K562 (cell line): ENCODE results near the gene AP3S2. TPM values are rescaled to one million over a fixed set of nuclear protein-coding genes. Genes with fewer than 3 reads are reported as not detected.

ENCODE experiments used
- ATAC-seq: fragments of 200-7000 bp; cut with Tn5 transposase; 3 replicates; pipeline ENCODE4 v1.9.1; 2020; ENCODE audit warnings: moderate library complexity
- BruUV-seq: library from RNA; stranded (reverse); fragments of 400-500 nt; replicated peaks from 2 replicates; lab custom pipeline; 2021; lab: Mats Ljungman, UMichigan
- CTCF ChIA-PET: fragments of 300-600 bp; formaldehyde crosslinking; extraction: SDS; loops from one replicate; lab custom pipeline; 2021; ENCODE audit warnings: low intra/inter-chr PET ratio; lab: Yijun Ruan, JAX
- POLR2A ChIA-PET: fragments of 300-600, 350-650 bp; sonication (Branson Sonifier 250); formaldehyde crosslinking; extraction: SDS; loops from one replicate; lab custom pipeline; 2021; ENCODE audit warnings: antibody characterized with exemption, inconsistent platforms; lab: Yijun Ruan, JAX
- DNase-seq, 4 experiments: peaks; one replicate each; pipeline versions ENCODE4 v3.0.0 to v3.0.0-alpha.2; 2011 to 2018; ENCODE audit warnings: low spot score in 3 of 4, mixed read lengths in 3 of 4; ENCODE audit errors: extremely low read depth in 1 of 4
- FAIRE-seq: peaks from 2 replicates; lab custom pipeline; 2011; peaks lifted over from hg19 to GRCh38; lab: Jason Lieb, UNC
- H2AFZ ChIP-seq: 2 replicates; pipeline ENCODE4 v1.6.0; 2011; ENCODE audit warnings: low read depth, low read length, control low read depth, inconsistent platforms
- H3K27ac ChIP-seq: fragments of 200-600 bp; 3 replicates; pipeline ENCODE4 v1.8.0; 2011; ENCODE audit warnings: low read depth, mild to moderate bottlenecking, control low read depth, inconsistent platforms, low read length, moderate library complexity, mixed read lengths; ENCODE audit errors: extremely low read depth
- H3K27me3 ChIP-seq, 2 experiments: fragments of 300-600 bp in 1 of 2; 2 replicates in 1 of 2; 3 replicates in 1 of 2; pipeline versions ENCODE4 v1.6.0 to v1.8.0; 2011; ENCODE audit warnings: inconsistent platforms in 2 of 2, low read length in 2 of 2, mild to moderate bottlenecking in 1 of 2, mixed read lengths in 1 of 2, moderate library complexity in 1 of 2; ENCODE audit not compliant: control insufficient read depth in 2 of 2, insufficient read depth in 2 of 2
- H3K36me3 ChIP-seq: fragments of 300-600 bp; 3 replicates; pipeline ENCODE4 v1.8.0; 2011; ENCODE audit warnings: mild to moderate bottlenecking, low read length, inconsistent platforms; ENCODE audit not compliant: control insufficient read depth, insufficient read depth
- H3K4me1 ChIP-seq, 2 experiments: fragments of 200-600 bp in 1 of 2; replicated peaks in 1 of 2; 2 replicates in 1 of 2; 3 replicates in 1 of 2; pipeline versions ENCODE4 v1.5.1 to v1.8.0; 2011; ENCODE audit warnings: inconsistent platforms in 2 of 2, low read length in 2 of 2, mild to moderate bottlenecking in 1 of 2, mixed read lengths in 1 of 2, moderate library complexity in 1 of 2; ENCODE audit not compliant: control insufficient read depth in 2 of 2, insufficient read depth in 2 of 2
- H3K4me2 ChIP-seq: 2 replicates; pipeline ENCODE4 v1.6.1; 2011; ENCODE audit warnings: low read length, control low read depth, inconsistent platforms, mixed read lengths; ENCODE audit not compliant: insufficient read depth
- H3K4me3 ChIP-seq: fragments of 200-600 bp; sonication (generic), shearing (Covaris generic); 2 replicates; pipeline ENCODE4 v1.5.1; 2016; ENCODE audit warnings: control low read depth, inconsistent platforms
- H3K79me2 ChIP-seq: fragments of 200-600 bp; 3 replicates; pipeline ENCODE4 v1.8.0; 2011; ENCODE audit warnings: low read length, inconsistent platforms; ENCODE audit not compliant: control insufficient read depth, insufficient read depth
- H3K9ac ChIP-seq, 2 experiments: 2 replicates each; pipeline versions ENCODE4 v1.6.0 to v1.6.1; 2011; ENCODE audit warnings: low read depth in 2 of 2, low read length in 2 of 2, control low read depth in 1 of 2, inconsistent platforms in 1 of 2, mild to moderate bottlenecking in 1 of 2, mixed read lengths in 1 of 2; ENCODE audit not compliant: insufficient read depth in 1 of 2
- H3K9me1 ChIP-seq: one replicate; pipeline ENCODE4 v1.6.0; 2011; ENCODE audit warnings: inconsistent platforms, mild to moderate bottlenecking, low read length, moderate library complexity; ENCODE audit not compliant: control insufficient read depth, insufficient read depth
- H3K9me3 ChIP-seq: replicated peaks from 2 replicates; pipeline ENCODE4 v1.5.1; 2011; ENCODE audit warnings: low read depth, low read length, inconsistent platforms; ENCODE audit not compliant: control insufficient read depth, insufficient read depth
- H4K20me1 ChIP-seq: replicated peaks from 2 replicates; pipeline ENCODE4 v1.6.1; 2011; ENCODE audit warnings: low read length, inconsistent platforms, mixed read lengths; ENCODE audit not compliant: control insufficient read depth, insufficient read depth
- CEBPG ChIP-seq, 3 experiments: fragments of 200-800 bp in 1 of 3; sonication (Bioruptor generic) in 1 of 3; sonication (generic) in 1 of 3; formaldehyde crosslinking in 1 of 3; IDR thresholded peaks in 2 of 3; conservative IDR thresholded peaks in 1 of 3; 2 replicates each; pipeline versions ENCODE4 v1.6.1 to v1.8.0; 2016 to 2022; ENCODE audit warnings: missing compliant biosample characterization in 2 of 3, missing genetic modification characterization in 2 of 3, mild to moderate bottlenecking in 1 of 3, missing genetic modification reagents in 1 of 3
- HMG20B ChIP-seq: fragments of 250-450 bp; sonication (Bioruptor Pico); IDR thresholded peaks from 2 replicates; pipeline ENCODE4 v1.5.0; 2021; ENCODE audit warnings: mild to moderate bottlenecking
- SAFB ChIP-seq: fragments of 200-400 bp; formaldehyde crosslinking; IDR thresholded peaks from 2 replicates; pipeline ENCODE4 v1.6.1; 2017; ENCODE audit warnings: low read depth, low read length, borderline replicate concordance
- ZNF3 ChIP-seq: fragments of 250-450 bp; sonication (Bioruptor Pico); IDR thresholded peaks from 2 replicates; pipeline ENCODE4 v1.5.0; 2021; ENCODE audit warnings: mild to moderate bottlenecking, moderate library complexity
- WGBS: fragments of 100-300 bp; shearing (Covaris generic); methylation state at CpG from one replicate; pipeline ENCODE4 v1.1.6; 2016; ENCODE audit warnings: low coverage, mixed read lengths; ENCODE audit not compliant: insufficient coverage; ENCODE audit errors: missing lambda C conversion rate; 5-methylcytosine and 5-hydroxymethylcytosine counted together
- in situ Hi-C: fragments of 300-500 bp; cut with MboI; formaldehyde crosslinking; loops from 4 replicates; pipeline ENCODE4 v1.15.0; 2018; ENCODE audit warnings: inconsistent platforms, mixed read lengths
- intact Hi-C: fragments of 100-400 bp; cut with micrococcal nuclease; formaldehyde crosslinking; loops from 2 replicates; pipeline ENCODE4 v1.14.2; 2022
- polyA plus RNA-seq, 8 experiments: library from polyadenylated mRNA; depleted of rRNA in 4 of 8; stranded (reverse) in 5 of 8; unstranded in 3 of 8; fragments of >200 nt; fragmentation: Nextera tagmentation in 2 of 8; fragmentation: Illumina TruSeq in 1 of 8; extraction: Ambion mirVana in 2 of 8; extraction: Trizol in 1 of 8; gene quantifications; 2 replicates each; pipeline versions ENCODE4 v1.2.1 to v1.2.3, GENCODE V29; 2011 to 2014; ENCODE audit warnings: inconsistent platforms in 1 of 8, missing spikeins in 1 of 8
- total RNA-seq, 7 experiments: library from RNA; depleted of rRNA in 6 of 7; stranded (reverse); fragments of >200 nt in 6 of 7; fragmentation: Illumina TruSeq in 2 of 7; extraction: Trizol in 2 of 7; gene quantifications; 2 replicates each; pipeline versions ENCODE4 v1.2.1 to v1.2.3, GENCODE V29; 2011 to 2021; ENCODE audit warnings: low replicate concordance in 1 of 7
- TF ChIP-seq, protein P1 (sequence below): fragments of 450-650 bp; conservative IDR thresholded peaks from 2 replicates; pipeline ENCODE4 v1.6.1; 2016; ENCODE audit warnings: missing genetic modification characterization, low read depth, mild to moderate bottlenecking, control low read depth, missing compliant biosample characterization
- TF ChIP-seq, protein P2 (sequence below): sonication (generic); formaldehyde crosslinking; IDR thresholded peaks from 2 replicates; pipeline ENCODE4 v1.8.0; 2022; ENCODE audit warnings: missing genetic modification reagents, mild to moderate bottlenecking, borderline replicate concordance
- TF ChIP-seq, protein P3 (sequence below): fragments of 150-350 bp; conservative IDR thresholded peaks from 2 replicates; pipeline ENCODE4 v1.6.1; 2014; ENCODE audit warnings: low read length
- TF ChIP-seq, protein P4 (sequence below): fragments of 250-450 bp; sonication (Bioruptor Pico); IDR thresholded peaks from 2 replicates; pipeline ENCODE4 v1.5.0; 2021
- TF ChIP-seq, protein P5 (sequence below): fragments of 250-450 bp; sonication (Bioruptor Pico); IDR thresholded peaks from 2 replicates; pipeline ENCODE4 v1.4.0; 2020; ENCODE audit warnings: borderline replicate concordance

Gene AP3S2
- total and polyA plus RNA-seq, 9 of the 15 experiments (the other 6 are each of a cell fraction or from before 2014, with no cell fraction given), result 16.4 to 54.1 (median 37.4) TPM

DNA sequence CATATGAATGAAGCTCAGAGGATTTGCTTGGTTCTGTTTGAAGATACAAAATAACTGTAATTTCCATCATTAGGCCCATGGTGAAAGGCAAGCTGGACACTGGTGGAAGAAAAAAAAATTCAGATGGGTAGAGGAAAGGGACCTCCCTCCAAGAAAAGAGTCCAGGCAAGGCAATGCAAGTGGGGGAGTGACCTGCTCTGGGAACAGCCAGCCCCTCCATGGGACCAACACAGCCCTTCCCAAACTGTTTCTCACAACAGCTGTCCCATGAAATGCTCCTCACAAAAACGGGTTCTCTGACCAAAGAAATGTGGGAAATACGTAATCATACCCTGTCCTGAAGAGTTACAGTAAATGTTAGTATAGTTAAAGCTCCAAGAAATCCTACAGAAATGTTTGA lies 4.4 kb upstream of the AP3S2 start (continued):
- TF ChIP-seq, protein P1, sequence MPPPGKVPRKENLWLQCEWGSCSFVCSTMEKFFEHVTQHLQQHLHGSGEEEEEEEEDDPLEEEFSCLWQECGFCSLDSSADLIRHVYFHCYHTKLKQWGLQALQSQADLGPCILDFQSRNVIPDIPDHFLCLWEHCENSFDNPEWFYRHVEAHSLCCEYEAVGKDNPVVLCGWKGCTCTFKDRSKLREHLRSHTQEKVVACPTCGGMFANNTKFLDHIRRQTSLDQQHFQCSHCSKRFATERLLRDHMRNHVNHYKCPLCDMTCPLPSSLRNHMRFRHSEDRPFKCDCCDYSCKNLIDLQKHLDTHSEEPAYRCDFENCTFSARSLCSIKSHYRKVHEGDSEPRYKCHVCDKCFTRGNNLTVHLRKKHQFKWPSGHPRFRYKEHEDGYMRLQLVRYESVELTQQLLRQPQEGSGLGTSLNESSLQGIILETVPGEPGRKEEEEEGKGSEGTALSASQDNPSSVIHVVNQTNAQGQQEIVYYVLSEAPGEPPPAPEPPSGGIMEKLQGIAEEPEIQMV (tag), result no peak
- TF ChIP-seq SAFB (no peak), ZNF3 (CRISPR knock-in tag) (no peak), HMG20B (CRISPR knock-in tag) (no peak)
- TF ChIP-seq, protein P2, sequence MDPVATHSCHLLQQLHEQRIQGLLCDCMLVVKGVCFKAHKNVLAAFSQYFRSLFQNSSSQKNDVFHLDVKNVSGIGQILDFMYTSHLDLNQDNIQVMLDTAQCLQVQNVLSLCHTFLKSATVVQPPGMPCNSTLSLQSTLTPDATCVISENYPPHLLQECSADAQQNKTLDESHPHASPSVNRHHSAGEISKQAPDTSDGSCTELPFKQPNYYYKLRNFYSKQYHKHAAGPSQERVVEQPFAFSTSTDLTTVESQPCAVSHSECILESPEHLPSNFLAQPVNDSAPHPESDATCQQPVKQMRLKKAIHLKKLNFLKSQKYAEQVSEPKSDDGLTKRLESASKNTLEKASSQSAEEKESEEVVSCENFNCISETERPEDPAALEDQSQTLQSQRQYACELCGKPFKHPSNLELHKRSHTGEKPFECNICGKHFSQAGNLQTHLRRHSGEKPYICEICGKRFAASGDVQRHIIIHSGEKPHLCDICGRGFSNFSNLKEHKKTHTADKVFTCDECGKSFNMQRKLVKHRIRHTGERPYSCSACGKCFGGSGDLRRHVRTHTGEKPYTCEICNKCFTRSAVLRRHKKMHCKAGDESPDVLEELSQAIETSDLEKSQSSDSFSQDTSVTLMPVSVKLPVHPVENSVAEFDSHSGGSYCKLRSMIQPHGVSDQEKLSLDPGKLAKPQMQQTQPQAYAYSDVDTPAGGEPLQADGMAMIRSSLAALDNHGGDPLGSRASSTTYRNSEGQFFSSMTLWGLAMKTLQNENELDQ (CRISPR knock-in tag), result no peak

DNA sequence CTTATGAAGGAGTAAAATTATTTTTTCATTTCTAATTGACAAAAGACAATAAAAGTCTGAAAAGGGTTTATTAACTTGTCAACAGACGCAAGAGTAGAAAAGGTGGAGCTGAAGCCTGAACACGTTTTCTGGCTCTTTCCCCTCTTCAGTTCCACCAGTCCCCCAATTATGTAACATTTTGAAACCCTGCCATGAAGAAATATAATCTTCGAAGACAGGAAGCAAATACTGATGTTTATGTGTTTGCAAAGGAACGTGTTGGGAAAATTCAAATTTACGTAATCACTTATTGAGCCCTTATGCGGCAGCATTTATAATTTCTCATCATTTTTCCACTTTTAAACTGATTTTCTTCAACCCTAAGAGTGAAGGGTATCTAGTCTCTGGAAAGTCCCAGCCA lies 767 bp downstream of the AP3S2 start:
- no peaks in the 10 kb centered on the region for H3K9me3 ChIP-seq
- ChIA-PET CTCF (interaction anchor here (1.0 kb wide), 1 partner anchor 79 kb away, joined by 4 read pairs; no protein-coding TSS in a partner anchor), POLR2A (interaction anchor here (0.5 to 1.2 kb wide), 5 partner anchors 10 to 309 kb away, joined by 3 to 7 read pairs (median 3); no protein-coding TSS in a partner anchor)
- peaks cover 34% of the 10 kb centered on the region for H3K79me2 ChIP-seq
- intact Hi-C loops (loop anchor here (5.0 kb wide), 1 partner anchor 131 kb away; no protein-coding TSS in a partner anchor), in situ Hi-C loops (no loop called here)
- ATAC-seq, result no peak
- no TSS peak for BruUV-seq
- no peaks in the 10 kb centered on the region for H3K9me1 ChIP-seq
- no peak for DNase-seq
- no peaks in the 10 kb centered on the region for H3K27me3 ChIP-seq
- H3K36me3 ChIP-seq, result peaks cover 17% of the 10 kb centered on the region
- WGBS, result 11% methylated on average over 6 of the region's 6 CpGs
- peak overlapping the region in 1 of 2 experiments; percentile 93; a peak in 3 of 4 replicates for H3K9ac ChIP-seq
- FAIRE-seq, result peak; percentile 51
- H3K4me1 ChIP-seq, result peaks cover 2 to 6% of the 10 kb centered on the region in 2 experiments; a peak in 1 of 5 replicates
- H4K20me1 ChIP-seq, result no peaks in the 10 kb centered on the region
- peak overlapping the region; percentile 86 for H3K27ac ChIP-seq
- peak overlapping the region; percentile 98; the same call in 1 of the 2 replicates for H2AFZ ChIP-seq
- peak overlapping the region; percentile 78 for H3K4me3 ChIP-seq
- peak overlapping the region; percentile 91 for H3K4me2 ChIP-seq
- TF ChIP-seq, protein P3, sequence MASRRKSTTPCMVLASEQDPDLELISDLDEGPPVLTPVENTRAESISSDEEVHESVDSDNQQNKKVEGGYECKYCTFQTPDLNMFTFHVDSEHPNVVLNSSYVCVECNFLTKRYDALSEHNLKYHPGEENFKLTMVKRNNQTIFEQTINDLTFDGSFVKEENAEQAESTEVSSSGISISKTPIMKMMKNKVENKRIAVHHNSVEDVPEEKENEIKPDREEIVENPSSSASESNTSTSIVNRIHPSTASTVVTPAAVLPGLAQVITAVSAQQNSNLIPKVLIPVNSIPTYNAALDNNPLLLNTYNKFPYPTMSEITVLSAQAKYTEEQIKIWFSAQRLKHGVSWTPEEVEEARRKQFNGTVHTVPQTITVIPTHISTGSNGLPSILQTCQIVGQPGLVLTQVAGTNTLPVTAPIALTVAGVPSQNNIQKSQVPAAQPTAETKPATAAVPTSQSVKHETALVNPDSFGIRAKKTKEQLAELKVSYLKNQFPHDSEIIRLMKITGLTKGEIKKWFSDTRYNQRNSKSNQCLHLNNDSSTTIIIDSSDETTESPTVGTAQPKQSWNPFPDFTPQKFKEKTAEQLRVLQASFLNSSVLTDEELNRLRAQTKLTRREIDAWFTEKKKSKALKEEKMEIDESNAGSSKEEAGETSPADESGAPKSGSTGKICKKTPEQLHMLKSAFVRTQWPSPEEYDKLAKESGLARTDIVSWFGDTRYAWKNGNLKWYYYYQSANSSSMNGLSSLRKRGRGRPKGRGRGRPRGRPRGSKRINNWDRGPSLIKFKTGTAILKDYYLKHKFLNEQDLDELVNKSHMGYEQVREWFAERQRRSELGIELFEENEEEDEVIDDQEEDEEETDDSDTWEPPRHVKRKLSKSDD, result no peak
- TF ChIP-seq CEBPG (CRISPR knock-in tag; IDR thresholded peaks at IDR 0.05) (no peak), CEBPG (tag; conservative IDR thresholded peaks at IDR 0.05 in 1 of 2, IDR thresholded peaks at IDR 0.05 in 1 of 2) (0 out of 4 replicates have a peak, but pooled peaks of 1 of the 2 experiments have one; percentile 25)
- TF ChIP-seq, protein P4, sequence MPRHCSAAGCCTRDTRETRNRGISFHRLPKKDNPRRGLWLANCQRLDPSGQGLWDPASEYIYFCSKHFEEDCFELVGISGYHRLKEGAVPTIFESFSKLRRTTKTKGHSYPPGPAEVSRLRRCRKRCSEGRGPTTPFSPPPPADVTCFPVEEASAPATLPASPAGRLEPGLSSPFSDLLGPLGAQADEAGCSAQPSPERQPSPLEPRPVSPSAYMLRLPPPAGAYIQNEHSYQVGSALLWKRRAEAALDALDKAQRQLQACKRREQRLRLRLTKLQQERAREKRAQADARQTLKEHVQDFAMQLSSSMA, result no peak
- TF ChIP-seq, protein P5, sequence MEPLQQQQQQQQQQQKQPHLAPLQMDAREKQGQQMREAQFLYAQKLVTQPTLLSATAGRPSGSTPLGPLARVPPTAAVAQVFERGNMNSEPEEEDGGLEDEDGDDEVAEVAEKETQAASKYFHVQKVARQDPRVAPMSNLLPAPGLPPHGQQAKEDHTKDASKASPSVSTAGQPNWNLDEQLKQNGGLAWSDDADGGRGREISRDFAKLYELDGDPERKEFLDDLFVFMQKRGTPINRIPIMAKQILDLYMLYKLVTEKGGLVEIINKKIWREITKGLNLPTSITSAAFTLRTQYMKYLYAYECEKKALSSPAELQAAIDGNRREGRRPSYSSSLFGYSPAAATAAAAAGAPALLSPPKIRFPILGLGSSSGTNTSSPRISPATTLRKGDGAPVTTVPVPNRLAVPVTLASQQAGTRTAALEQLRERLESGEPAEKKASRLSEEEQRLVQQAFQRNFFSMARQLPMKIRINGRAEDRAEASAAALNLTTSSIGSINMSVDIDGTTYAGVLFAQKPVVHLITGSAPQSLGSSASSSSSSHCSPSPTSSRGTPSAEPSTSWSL (CRISPR knock-in tag), result no peak
